GM21825 (cell line): Measurements from ENCODE around the gene PSMB3.
A peak's percentile ranks its signal among the peaks of the same experiment; 100 is the strongest.

ENCODE experiments used
- ATAC-seq: cut with Tn5 transposase; IDR thresholded peaks from one replicate; pipeline ENCODE4 v1.9.1; 2021; ENCODE audit warnings: mild to moderate bottlenecking, moderate library complexity; ENCODE audit not compliant: unreplicated experiment

PSMB3 gene

GRCh38 chr17:38791162-38791561 lies 38.6 kb downstream of the PSMB3 start:
- no peak for ATAC-seq

DNA sequence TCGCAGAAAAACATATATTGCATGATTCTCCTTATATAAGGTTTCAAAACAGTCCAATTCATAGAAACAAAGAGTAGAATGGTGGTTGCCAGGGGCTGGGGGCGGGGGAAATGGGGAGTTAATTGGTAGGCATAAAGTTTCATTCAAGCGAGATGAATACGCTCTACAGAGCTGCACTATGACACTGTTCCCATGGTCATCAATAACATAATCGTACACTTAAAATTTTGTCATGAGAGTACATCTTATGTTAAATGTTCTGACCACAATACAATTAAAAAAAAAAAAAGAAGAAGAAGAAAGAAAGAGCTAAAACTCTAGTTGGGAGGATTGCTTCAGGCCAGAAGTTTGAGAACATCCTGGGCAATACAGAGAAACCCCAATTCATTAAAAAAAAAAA lies 41.7 kb downstream of the PSMB3 start:
- no peak for ATAC-seq

DNA sequence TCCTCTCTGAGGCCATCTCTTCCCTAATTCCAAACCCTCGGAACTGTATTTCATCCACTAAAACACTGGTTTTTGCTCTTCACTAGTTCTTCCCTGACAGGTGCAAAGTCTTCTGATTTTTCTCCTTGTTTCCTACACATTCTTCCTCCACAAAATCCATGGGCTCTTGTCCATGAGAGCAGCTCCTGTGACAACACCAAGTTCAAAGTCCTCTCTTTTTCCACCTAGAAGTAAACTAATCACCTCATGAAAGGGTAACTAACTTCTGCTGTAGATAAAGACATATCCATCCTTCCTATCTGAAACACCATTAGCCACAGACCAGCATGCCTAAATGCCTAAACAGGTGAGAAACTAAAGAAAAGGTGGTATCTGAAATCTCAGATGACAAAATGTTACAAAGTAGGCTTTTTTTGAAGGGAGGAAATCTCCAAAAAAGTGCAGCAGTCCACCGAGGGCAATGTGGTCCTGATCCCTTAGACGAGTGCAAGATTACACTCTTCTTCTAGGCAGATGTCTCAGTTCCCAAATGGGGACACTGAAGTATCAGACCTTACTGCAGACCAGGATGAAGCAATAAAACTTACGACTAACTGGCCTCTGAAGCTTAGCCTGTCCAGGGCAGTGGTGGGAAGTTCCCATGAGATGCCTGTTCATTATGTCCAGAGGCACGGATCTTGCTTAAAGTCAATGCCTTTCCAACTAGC lies 44.1 kb downstream of the PSMB3 start:
- ATAC-seq = no peak

DNA sequence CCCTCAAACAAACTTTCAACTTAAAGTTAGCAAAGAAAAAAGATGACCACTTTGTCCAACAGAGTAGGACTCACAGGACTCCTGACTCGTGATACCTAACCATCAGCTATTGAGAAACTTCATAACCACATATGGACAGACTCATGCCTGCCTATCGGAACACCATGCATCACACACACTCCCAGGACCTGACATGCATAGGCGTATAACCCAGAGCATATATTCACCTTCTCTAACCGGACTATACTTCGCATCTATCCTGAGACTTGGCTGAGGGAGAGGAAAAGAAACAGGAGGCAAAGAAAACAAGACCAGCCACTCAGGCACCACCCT lies 44.6 kb downstream of the PSMB3 start:
- no peak for ATAC-seq

- no peak for ATAC-seq
Measured at GRCh38 chr17:38797828-38798227, 45.3 kb downstream of the PSMB3 start.

DNA sequence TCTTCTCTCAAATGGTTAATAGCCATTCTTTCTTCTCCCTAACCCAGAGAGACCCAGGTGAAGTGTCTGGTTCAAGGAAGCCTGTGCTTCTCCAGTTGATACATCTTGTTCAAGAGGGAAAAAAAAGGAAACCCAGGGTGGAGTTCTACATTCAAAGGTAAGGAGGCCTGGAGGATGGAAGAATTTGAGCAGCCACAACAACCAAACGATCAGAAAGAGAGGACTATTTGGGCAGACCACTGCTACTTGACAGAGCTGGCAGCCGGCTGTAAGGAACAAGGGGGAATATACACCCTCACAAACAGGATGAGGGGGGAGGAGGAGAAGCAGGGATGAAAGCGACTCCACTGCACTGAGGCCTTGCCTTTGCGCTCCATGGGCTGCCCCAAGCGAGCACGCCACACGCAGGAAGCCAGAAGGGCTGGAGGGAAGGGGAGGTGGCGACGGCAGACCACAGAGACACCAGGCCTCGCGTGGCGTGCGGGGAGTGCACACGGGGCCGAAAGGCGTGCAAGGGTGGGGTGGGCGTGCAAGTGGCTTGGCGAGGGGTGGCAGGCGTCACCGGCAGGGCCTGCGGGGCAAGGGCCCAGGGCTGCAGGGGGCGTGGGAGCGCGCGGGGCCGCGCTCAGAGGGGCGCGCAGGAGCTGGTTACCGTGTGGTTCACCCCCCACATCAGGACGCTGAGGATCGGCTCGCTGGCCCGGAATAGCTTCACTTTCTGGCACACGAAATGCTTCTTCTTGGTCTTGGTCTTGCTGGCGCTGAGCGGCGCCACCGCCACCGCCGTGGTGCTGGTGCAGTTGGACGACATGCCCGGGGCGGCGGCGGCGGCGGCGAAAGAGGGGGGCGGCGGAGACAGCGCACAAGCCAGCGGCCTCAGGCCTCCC lies 46.3 kb downstream of the PSMB3 start:
- ATAC-seq = peak; percentile 19

DNA sequence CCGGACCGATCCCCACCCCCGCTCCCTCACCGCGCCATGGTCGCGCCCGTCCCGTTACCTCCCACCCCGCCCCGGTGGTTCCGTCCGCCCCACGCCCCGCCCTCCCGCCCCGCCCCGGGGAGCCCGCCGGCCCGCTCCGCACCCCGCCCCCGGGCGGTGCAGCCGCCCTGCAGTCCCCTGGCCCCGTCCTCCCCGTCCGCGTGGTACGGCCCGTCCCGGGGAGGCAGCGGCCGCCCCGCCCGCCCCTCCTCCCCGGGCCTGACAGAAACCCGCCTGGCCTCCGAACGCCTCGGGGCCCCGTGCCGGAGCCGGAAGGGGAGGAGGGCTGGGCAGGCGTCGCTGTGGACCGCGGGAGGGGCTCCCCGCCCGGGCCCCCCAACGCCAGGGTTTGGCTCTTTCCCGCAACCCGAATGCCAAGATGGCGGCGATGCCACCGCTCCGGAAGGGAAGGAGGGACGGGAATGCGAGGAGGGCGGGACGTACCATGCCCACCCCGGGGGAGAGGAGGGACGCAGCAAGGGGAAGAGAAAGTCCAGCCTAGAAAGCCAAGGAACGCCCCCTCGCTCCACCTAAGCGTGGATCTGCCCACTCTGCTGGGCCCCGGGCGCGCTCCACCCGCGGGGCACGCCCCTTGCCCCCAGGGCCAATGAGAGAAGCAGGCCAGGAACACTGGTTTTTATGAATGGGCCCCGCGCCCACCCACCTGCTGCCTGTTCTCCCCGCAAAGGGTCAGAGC lies 47.1 kb downstream of the PSMB3 start, which contains the start of gene PIP4K2B:
TSS of gene PIP4K2B (minus strand) at position 56 of the 736 bp plus-strand sequence. CDS start 132 bp downstream, outside the sequence.
- peak; percentile 77 for ATAC-seq

DNA sequence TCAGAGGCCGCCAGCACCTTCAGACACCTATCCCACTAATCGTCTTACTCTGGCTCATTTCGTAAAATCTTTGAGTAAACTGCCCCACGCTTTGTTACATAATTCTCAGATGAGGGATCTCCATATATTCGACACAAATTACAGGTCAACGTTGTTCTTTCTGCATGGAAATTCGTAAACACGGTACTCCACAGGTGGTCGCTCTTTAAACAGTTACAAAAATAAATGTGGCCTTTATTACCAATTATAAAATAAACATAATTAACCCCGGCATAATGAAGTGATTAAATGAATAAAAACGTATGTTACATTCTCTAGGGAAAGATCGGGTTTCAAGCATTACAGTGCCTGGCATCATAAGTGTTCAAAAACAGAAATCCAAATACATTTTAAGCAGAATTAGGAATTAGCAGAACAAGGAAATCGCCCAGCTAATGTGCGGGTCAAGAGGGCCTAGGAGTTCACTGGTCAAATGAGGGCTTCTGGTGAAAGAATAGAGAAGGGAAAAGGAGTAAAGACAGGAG lies 47.8 kb downstream of the PSMB3 start:
- no peak for ATAC-seq

DNA sequence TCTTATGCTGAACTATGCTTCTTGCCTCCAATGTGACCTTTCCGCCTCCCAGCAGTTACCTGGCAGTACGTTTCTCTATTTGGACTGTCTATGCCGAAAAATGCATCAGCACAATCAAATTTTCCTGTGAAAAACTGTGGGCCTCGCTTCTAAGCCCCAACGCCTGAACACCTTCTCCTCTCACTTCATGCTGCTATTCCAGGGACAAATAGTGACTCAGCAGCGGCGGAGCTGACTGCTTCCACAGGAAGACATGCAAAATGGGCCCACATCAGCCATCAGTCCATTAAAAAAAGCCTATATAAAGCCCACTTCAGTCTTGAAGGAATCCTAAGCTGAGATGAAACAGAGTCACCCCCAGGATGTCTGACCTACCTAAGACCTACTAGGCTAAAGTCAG lies 57.3 kb downstream of the PSMB3 start:
- ATAC-seq = no peak
